Measurements from ENCODE around the gene DOCK8.

Gene DOCK8

DNA sequence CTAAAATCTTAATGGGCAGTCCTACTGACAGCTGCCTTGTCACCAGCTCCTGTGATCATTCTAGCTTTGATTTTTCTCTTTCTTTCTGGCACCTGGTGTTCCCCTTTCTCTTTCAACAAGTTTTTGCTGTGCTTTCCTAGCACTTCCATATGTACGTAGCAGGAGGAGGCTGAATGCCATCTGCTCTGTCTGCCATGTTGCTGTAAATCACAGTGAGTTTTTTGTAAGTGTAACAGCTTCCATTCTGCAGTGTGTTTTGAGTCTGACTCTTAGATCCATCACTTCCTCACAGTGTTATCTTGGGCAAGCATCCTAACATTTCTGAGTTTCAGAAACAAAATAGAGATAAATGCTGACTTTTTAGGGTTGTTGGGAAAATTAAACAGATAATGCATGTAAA, 247.9 kb downstream of the DOCK8 start:
- Histone ChIP-seq H3K79me2 (ENCODE audit: low read length) (no peaks in the 10 kb centered on the region), H3K9me3 (replicated peaks; ENCODE audit: insufficient read depth, low read length) (no peaks in the 10 kb centered on the region), H3K36me3 (replicated peaks; ENCODE audit: insufficient read depth, low read length) (0 out of 2 replicates have a peak, but pooled peaks cover 4% of the 10 kb centered on the region), H3K4me1 (ENCODE audit: low read length) (no peaks in the 10 kb centered on the region), H3K27me3 (replicated peaks; ENCODE audit: insufficient read depth, low read length) (no peaks in the 10 kb centered on the region), H3K9me2 (replicated peaks; ENCODE audit: insufficient read depth, low read length) (no peaks in the 10 kb centered on the region), H3K4me3 (ENCODE audit: low read length) (no peak overlapping the region), H3F3A (ENCODE audit: insufficient read depth, low read length) (no peaks in the 10 kb centered on the region), H3K4me2 (ENCODE audit: low read depth, low read length) (no peak overlapping the region), H3K27ac (ENCODE audit: low read length) (no peak overlapping the region), H3K9ac (ENCODE audit: low read length) (no peak overlapping the region), H2AFZ (ENCODE audit: low read length) (no peak overlapping the region), H4K20me1 (ENCODE audit: insufficient read depth, low read length) (no peaks in the 10 kb centered on the region)
- no peak for DNase-seq
- TF ChIP-seq EZH2phosphoT487 (IDR thresholded peaks at IDR 0.05; ENCODE audit: low read length), result no peak
- TF ChIP-seq, protein P1, sequence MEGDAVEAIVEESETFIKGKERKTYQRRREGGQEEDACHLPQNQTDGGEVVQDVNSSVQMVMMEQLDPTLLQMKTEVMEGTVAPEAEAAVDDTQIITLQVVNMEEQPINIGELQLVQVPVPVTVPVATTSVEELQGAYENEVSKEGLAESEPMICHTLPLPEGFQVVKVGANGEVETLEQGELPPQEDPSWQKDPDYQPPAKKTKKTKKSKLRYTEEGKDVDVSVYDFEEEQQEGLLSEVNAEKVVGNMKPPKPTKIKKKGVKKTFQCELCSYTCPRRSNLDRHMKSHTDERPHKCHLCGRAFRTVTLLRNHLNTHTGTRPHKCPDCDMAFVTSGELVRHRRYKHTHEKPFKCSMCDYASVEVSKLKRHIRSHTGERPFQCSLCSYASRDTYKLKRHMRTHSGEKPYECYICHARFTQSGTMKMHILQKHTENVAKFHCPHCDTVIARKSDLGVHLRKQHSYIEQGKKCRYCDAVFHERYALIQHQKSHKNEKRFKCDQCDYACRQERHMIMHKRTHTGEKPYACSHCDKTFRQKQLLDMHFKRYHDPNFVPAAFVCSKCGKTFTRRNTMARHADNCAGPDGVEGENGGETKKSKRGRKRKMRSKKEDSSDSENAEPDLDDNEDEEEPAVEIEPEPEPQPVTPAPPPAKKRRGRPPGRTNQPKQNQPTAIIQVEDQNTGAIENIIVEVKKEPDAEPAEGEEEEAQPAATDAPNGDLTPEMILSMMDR (IDR thresholded peaks at IDR 0.05; ENCODE audit: low read length), result no peak
- no peak for TF ChIP-seq EZH2 (optimal IDR thresholded peaks at IDR 0.05; ENCODE audit: low read depth, low read length)

DNA sequence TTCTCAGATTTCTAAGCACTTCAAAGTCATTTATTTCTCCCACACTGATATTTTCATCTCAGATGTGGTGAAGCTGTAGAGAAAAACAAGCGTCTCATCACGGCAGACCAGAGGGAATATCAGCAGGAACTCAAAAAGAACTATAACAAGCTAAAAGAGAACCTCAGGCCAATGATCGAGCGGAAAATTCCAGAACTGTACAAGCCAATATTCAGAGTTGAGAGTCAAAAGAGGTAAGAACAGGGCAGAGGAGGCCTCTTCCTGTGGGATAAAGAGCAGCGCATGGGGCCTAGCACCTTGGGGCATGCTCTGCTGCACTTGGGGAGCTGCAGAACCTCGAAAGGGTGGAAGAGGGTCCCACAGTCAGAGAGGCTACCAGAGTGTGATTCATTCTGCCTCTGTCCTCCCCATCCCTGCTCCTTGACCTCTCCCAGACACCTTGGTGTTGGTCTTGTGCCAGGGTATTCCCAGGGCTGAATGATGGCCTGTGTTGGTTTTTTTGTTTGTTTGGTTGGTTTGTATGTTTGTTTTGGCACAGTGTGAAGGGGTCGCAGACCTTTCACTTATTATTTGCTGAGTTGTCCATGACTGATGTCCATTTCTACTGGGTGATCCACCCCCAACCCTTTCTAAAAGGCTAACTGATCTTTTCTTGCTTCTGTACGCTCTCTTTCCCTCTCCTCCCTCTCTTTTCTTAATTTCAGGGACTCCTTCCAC, 248.9 kb downstream of the DOCK8 start:
- Histone ChIP-seq H3K4me2 (ENCODE audit: low read depth, low read length) (no peak overlapping the region), H3K9me2 (replicated peaks; ENCODE audit: insufficient read depth, low read length) (no peaks in the 10 kb centered on the region), H3K79me2 (ENCODE audit: low read length) (no peaks in the 10 kb centered on the region), H3K4me3 (ENCODE audit: low read length) (no peak overlapping the region), H3K9me3 (replicated peaks; ENCODE audit: insufficient read depth, low read length) (no peaks in the 10 kb centered on the region), H3K36me3 (replicated peaks; ENCODE audit: insufficient read depth, low read length) (0 out of 2 replicates have a peak, but pooled peaks cover 4% of the 10 kb centered on the region), H3K9ac (ENCODE audit: low read length) (no peak overlapping the region), H3K27me3 (replicated peaks; ENCODE audit: insufficient read depth, low read length) (no peaks in the 10 kb centered on the region), H4K20me1 (ENCODE audit: insufficient read depth, low read length) (no peaks in the 10 kb centered on the region), H2AFZ (ENCODE audit: low read length) (no peak overlapping the region), H3K27ac (ENCODE audit: low read length) (no peak overlapping the region), H3F3A (ENCODE audit: insufficient read depth, low read length) (0 out of 2 replicates have a peak, but pooled peaks cover 4% of the 10 kb centered on the region), H3K4me1 (ENCODE audit: low read length) (no peaks in the 10 kb centered on the region)
- no peak for TF ChIP-seq EZH2phosphoT487 (IDR thresholded peaks at IDR 0.05; ENCODE audit: low read length)
- TF ChIP-seq EZH2 (optimal IDR thresholded peaks at IDR 0.05; ENCODE audit: low read depth, low read length), result no peak
- TF ChIP-seq, protein P1 (IDR thresholded peaks at IDR 0.05; ENCODE audit: low read length), result no peak
- DNase-seq, result no peak

DNA sequence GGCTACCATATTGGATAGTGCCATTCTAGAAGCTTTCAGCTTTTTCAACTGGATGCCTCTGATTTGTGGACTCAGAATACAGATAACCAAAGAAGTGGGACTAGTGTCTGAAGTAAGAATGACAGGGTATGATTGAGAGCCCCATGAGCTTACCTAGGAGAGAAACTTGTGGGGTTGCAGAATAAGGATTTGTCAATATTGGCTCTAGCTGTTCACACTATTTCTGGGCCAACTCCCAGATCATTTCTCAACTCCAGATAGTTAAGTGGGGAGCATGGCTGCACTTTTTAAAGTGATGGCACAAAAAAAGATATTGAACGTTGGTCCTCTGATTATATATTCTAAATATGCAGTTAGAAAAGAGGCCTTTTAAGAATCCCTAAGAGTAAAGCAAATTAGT, 252.1 kb downstream of the DOCK8 start:
- Histone ChIP-seq H4K20me1 (ENCODE audit: insufficient read depth, low read length) (no peaks in the 10 kb centered on the region), H3K4me3 (ENCODE audit: low read length) (no peak overlapping the region), H3K36me3 (replicated peaks; ENCODE audit: insufficient read depth, low read length) (0 out of 2 replicates have a peak, but pooled peaks cover 4% of the 10 kb centered on the region), H3F3A (ENCODE audit: insufficient read depth, low read length) (peaks cover 15% of the 10 kb centered on the region; the same call in 1 of the 2 replicates), H3K79me2 (ENCODE audit: low read length) (0 out of 2 replicates have a peak, but pooled peaks cover 7% of the 10 kb centered on the region), H3K9me2 (replicated peaks; ENCODE audit: insufficient read depth, low read length) (no peaks in the 10 kb centered on the region), H3K4me2 (ENCODE audit: low read depth, low read length) (no peak overlapping the region), H3K27ac (ENCODE audit: low read length) (no peak overlapping the region), H3K27me3 (replicated peaks; ENCODE audit: insufficient read depth, low read length) (no peaks in the 10 kb centered on the region), H3K9ac (ENCODE audit: low read length) (no peak overlapping the region), H2AFZ (ENCODE audit: low read length) (no peak overlapping the region), H3K9me3 (replicated peaks; ENCODE audit: insufficient read depth, low read length) (no peaks in the 10 kb centered on the region), H3K4me1 (ENCODE audit: low read length) (peaks cover 11% of the 10 kb centered on the region)
- TF ChIP-seq EZH2phosphoT487 (IDR thresholded peaks at IDR 0.05; ENCODE audit: low read length) (no peak), EZH2 (optimal IDR thresholded peaks at IDR 0.05; ENCODE audit: low read depth, low read length) (no peak)
- TF ChIP-seq, protein P1 (IDR thresholded peaks at IDR 0.05; ENCODE audit: low read length), result no peak
- DNase-seq, result no peak
